Trophoblast cell (in vitro differentiated cells and primary cell): ENCODE results near the gene KCNIP2.

Source experiments
- DNase-seq, 2 donors: peaks; one replicate each; pipeline ENCODE4 v3.0.0-alpha.2; 2016
- H2AFZ ChIP-seq: 2 replicates; pipeline ENCODE4 v1.6.1; 2013; ENCODE audit warnings: low read length, moderate library complexity, mild to moderate bottlenecking; ENCODE audit not compliant: insufficient read depth, poor library complexity
- H2AK5ac ChIP-seq: 2 replicates; pipeline ENCODE4 v1.6.1; 2013; ENCODE audit warnings: mild to moderate bottlenecking, low read length
- H2BK120ac ChIP-seq: 2 replicates; pipeline ENCODE4 v1.6.1; 2013; ENCODE audit warnings: low read length, mild to moderate bottlenecking, moderate library complexity; ENCODE audit not compliant: insufficient read depth, poor library complexity
- H2BK12ac ChIP-seq: 2 replicates; pipeline ENCODE4 v1.6.1; 2013; ENCODE audit warnings: mild to moderate bottlenecking, low read length, moderate library complexity
- H2BK5ac ChIP-seq: 2 replicates; pipeline ENCODE4 v1.6.1; 2013; ENCODE audit warnings: low read length, low read depth, moderate library complexity, mild to moderate bottlenecking; ENCODE audit not compliant: poor library complexity
- H3K14ac ChIP-seq: 2 replicates; pipeline ENCODE4 v1.6.1; 2013; ENCODE audit warnings: mild to moderate bottlenecking, low read length
- H3K18ac ChIP-seq: 2 replicates; pipeline ENCODE4 v1.6.1; 2013; ENCODE audit warnings: mild to moderate bottlenecking, low read length
- H3K23ac ChIP-seq: 2 replicates; pipeline ENCODE4 v1.6.1; 2013; ENCODE audit warnings: low read length
- H3K27ac ChIP-seq: 2 replicates; pipeline ENCODE4 v1.5.1; 2013; ENCODE audit warnings: low read depth, mild to moderate bottlenecking, inconsistent platforms, low read length, moderate library complexity
- H3K27me3 ChIP-seq: 2 replicates; pipeline ENCODE4 v1.6.1; 2013; ENCODE audit warnings: inconsistent platforms, mild to moderate bottlenecking, low read length, moderate library complexity; ENCODE audit not compliant: insufficient read depth
- H3K36me3 ChIP-seq, 2 experiments: 1 replicate in 1 of 2; 2 replicates in 1 of 2; pipeline ENCODE4 v1.6.1; 2013; ENCODE audit warnings: low read length in 2 of 2, mild to moderate bottlenecking in 2 of 2, moderate library complexity in 1 of 2; ENCODE audit not compliant: insufficient read depth in 2 of 2, control insufficient read depth in 1 of 2
- H3K4ac ChIP-seq: 2 replicates; pipeline ENCODE4 v1.6.1; 2013; ENCODE audit warnings: low read depth, mild to moderate bottlenecking, low read length, moderate library complexity
- H3K4me1 ChIP-seq, 2 experiments: 1 replicate in 1 of 2; 2 replicates in 1 of 2; pipeline ENCODE4 v1.6.1; 2013; ENCODE audit warnings: low read length in 2 of 2, mild to moderate bottlenecking in 2 of 2, moderate library complexity in 1 of 2; ENCODE audit not compliant: insufficient read depth in 2 of 2, control insufficient read depth in 1 of 2
- H3K4me2 ChIP-seq: 2 replicates; pipeline ENCODE4 v1.6.1; 2013; ENCODE audit warnings: inconsistent platforms, mild to moderate bottlenecking, low read length, moderate library complexity
- H3K4me3 ChIP-seq: 2 replicates; pipeline ENCODE4 v1.5.1; 2013; ENCODE audit warnings: mild to moderate bottlenecking, low read depth, low read length, inconsistent platforms
- H3K79me1 ChIP-seq: one replicate; pipeline ENCODE4 v1.6.1; 2013; ENCODE audit warnings: low read length
- H3K79me2 ChIP-seq: 2 replicates; pipeline ENCODE4 v1.6.1; 2013; ENCODE audit warnings: low read length, mild to moderate bottlenecking; ENCODE audit not compliant: control insufficient read depth, insufficient read depth, poor library complexity
- H3K9ac ChIP-seq: 2 replicates; pipeline ENCODE4 v1.6.1; 2013; ENCODE audit warnings: mild to moderate bottlenecking, low read length
- H3K9me3 ChIP-seq: 2 replicates; pipeline ENCODE4 v1.6.1; 2013; ENCODE audit warnings: low read depth, mild to moderate bottlenecking, control low read depth, inconsistent platforms, low read length; ENCODE audit not compliant: insufficient read depth
- H4K12ac ChIP-seq: 2 replicates; pipeline ENCODE4 v1.6.1; 2013; ENCODE audit warnings: low read depth, mild to moderate bottlenecking, low read length, moderate library complexity
- H4K8ac ChIP-seq: 2 replicates; pipeline ENCODE4 v1.6.1; 2013; ENCODE audit warnings: low read depth, mild to moderate bottlenecking, low read length, moderate library complexity
- H4K91ac ChIP-seq: one replicate; pipeline ENCODE4 v1.6.1; 2013; ENCODE audit warnings: low read depth, mild to moderate bottlenecking, low read length, moderate library complexity
- WGBS: extraction: QIAGEN DNeasy Blood & Tissue Kit; methylation state at CpG from one replicate; pipeline ENCODE4 v1.1.7; 2013; ENCODE audit warnings: missing lambda C conversion rate; ENCODE audit not compliant: insufficient read length, insufficient coverage; ENCODE audit errors: extremely low coverage; 5-methylcytosine and 5-hydroxymethylcytosine counted together

Gene KCNIP2

DNA sequence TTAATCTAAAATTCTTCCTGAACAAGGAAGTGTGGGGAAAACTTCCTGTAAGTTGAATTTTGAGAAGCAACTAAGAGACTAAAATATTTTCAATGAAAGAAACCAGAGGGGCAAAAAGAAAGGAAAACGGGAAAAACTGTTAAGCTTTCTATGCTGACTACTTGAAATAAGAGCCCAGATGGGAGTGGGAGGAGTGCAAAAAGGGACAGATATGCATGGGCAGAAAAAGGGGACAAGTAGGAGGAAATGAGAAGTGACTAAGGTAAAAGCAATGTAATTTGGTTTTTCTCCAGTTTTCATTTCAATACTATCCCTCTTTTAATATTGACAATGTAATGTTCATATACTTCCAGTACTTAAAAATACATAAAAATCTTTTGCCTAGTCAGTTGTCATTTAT, 36.4 kb downstream of the KCNIP2 start:
- Histone ChIP-seq H3K9ac (no peak overlapping the region), H4K12ac (no peak overlapping the region), H3K4me2 (no peak overlapping the region), H4K8ac (no peak overlapping the region), H3K4me1 (no peaks in the 10 kb centered on the region), H3K79me1 (no peaks in the 10 kb centered on the region), H3K9me3 (no peaks in the 10 kb centered on the region), H3K4ac (no peak overlapping the region), H2BK120ac (no peak overlapping the region), H3K36me3 (peaks cover 48% of the 10 kb centered on the region in 2 experiments), H3K27ac (no peak overlapping the region), H2BK12ac (no peak overlapping the region), H3K18ac (no peak overlapping the region), H2AFZ (no peak overlapping the region), H2AK5ac (no peak overlapping the region), H3K27me3 (no peaks in the 10 kb centered on the region), H4K91ac (no peak overlapping the region), H2BK5ac (no peak overlapping the region), H3K4me3 (no peak overlapping the region), H3K79me2 (no peaks in the 10 kb centered on the region), H3K14ac (no peak overlapping the region), H3K23ac (no peak overlapping the region)
- WGBS, result no CpG with 5 or more reads among the region's 1 CpG
- DNase-seq, result no peak

GRCh38 chr10:101803511-101803910, 40.1 kb downstream of the KCNIP2 start:
- no CpG with 5 or more reads among the region's 4 CpGs for WGBS
- H3K4me2 ChIP-seq, result no peak overlapping the region

DNA sequence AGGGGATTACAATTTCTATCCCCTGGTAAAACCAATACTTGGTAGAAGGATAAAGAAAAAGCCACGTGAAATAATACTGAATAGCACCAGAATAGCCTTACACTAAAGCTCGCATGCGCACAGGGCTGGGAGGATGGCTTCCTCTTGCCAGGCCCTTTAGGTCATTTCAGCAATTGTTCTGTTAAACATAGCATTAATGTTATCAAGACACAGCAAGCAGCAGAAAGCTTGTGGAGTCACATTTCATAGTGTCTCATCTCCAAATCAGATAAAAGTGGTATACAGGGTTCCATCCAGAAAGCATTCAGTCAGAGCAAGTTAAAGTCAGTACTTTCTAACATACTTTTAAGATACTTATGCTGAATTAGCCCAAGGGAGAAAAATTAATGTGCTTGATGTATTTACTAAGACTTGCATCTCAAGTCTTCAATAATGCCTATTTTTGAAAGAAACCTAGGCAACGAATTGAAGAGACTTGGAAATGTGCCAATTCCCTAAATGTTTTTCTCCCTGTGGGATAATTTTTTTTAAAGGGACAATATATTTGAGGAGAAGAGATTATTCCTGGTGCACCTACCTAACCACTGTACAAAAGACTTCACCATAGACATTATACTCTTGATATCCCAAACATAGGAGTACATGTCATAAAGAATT, 46.1 kb downstream of the KCNIP2 start:
- Histone ChIP-seq H4K8ac (no peak overlapping the region), H2BK5ac (no peak overlapping the region), H3K4me1 (no peaks in the 10 kb centered on the region), H2BK120ac (no peak overlapping the region), H3K4me3 (no peak overlapping the region), H3K4ac (no peak overlapping the region), H3K79me2 (no peaks in the 10 kb centered on the region), H3K36me3 (peaks cover 35 to 51% of the 10 kb centered on the region in 2 experiments), H3K4me2 (no peak overlapping the region), H3K9me3 (no peaks in the 10 kb centered on the region), H3K27ac (no peak overlapping the region), H3K14ac (no peak overlapping the region), H2AFZ (no peak overlapping the region), H4K91ac (no peak overlapping the region), H2BK12ac (no peak overlapping the region), H3K23ac (no peak overlapping the region), H3K79me1 (no peaks in the 10 kb centered on the region), H3K27me3 (no peaks in the 10 kb centered on the region), H3K9ac (no peak overlapping the region), H2AK5ac (no peak overlapping the region), H3K18ac (no peak overlapping the region), H4K12ac (no peak overlapping the region)
- no peak for DNase-seq
- WGBS, result no CpG with 5 or more reads among the region's 4 CpGs

More at GRCh38 chr10:101803511-101803910, 40.1 kb downstream of the KCNIP2 start:
- Histone ChIP-seq H3K9me3 (no peaks in the 10 kb centered on the region), H4K12ac (no peak overlapping the region), H3K27me3 (no peaks in the 10 kb centered on the region), H4K91ac (no peak overlapping the region), H3K9ac (no peak overlapping the region), H2BK120ac (no peak overlapping the region), H2AFZ (no peak overlapping the region), H3K79me1 (no peaks in the 10 kb centered on the region), H3K18ac (no peak overlapping the region), H3K23ac (no peak overlapping the region), H4K8ac (no peak overlapping the region), H3K36me3 (peaks cover 44 to 52% of the 10 kb centered on the region in 2 experiments), H2BK12ac (no peak overlapping the region), H2AK5ac (no peak overlapping the region), H3K4me3 (no peak overlapping the region), H3K4ac (no peak overlapping the region), H3K4me1 (no peaks in the 10 kb centered on the region), H3K27ac (no peak overlapping the region), H2BK5ac (no peak overlapping the region), H3K79me2 (no peaks in the 10 kb centered on the region), H3K14ac (no peak overlapping the region)
- no peak for DNase-seq

DNA sequence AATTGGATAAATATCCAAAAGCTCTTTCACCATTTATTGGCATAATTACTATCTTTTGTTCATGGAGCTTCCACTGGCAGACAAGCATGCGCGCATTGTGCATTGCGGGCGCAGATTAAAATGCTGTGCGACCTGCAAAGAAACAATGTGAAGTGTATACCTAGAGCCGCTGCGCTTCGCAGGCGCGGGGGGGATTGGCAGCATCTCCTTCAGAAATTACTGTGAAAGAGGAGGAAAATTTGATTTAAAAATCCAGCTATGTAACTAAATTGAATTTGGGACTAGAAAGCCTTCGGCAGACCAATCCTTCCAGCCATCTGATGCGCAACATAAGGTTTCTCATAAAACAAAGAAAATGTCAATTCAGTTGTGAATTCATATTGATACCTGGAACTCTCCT, 50.1 kb downstream of the KCNIP2 start:
- no peak overlapping the region for H2BK5ac ChIP-seq
- H3K79me2 ChIP-seq, result no peaks in the 10 kb centered on the region
- H3K4ac ChIP-seq, result no peak overlapping the region
- no peak overlapping the region for H2AK5ac ChIP-seq
- no peaks in the 10 kb centered on the region for H3K9me3 ChIP-seq
- no peak for DNase-seq
- no peak overlapping the region for H3K18ac ChIP-seq
- H2BK120ac ChIP-seq, result no peak overlapping the region
- no peak overlapping the region for H4K8ac ChIP-seq
- H3K9ac ChIP-seq, result no peak overlapping the region
- H2AFZ ChIP-seq, result no peak overlapping the region
- H3K14ac ChIP-seq, result no peak overlapping the region
- no CpG with 5 or more reads among the region's 12 CpGs for WGBS
- H2BK12ac ChIP-seq, result no peak overlapping the region
- no peaks in the 10 kb centered on the region for H3K79me1 ChIP-seq
- H3K4me2 ChIP-seq, result no peak overlapping the region
- no peak overlapping the region for H4K12ac ChIP-seq
- no peak overlapping the region for H3K23ac ChIP-seq
- H3K27me3 ChIP-seq, result no peaks in the 10 kb centered on the region
- H4K91ac ChIP-seq, result no peak overlapping the region
- H3K27ac ChIP-seq, result no peak overlapping the region
- no peak overlapping the region for H3K4me3 ChIP-seq
- peaks cover 35 to 48% of the 10 kb centered on the region in 2 experiments for H3K36me3 ChIP-seq
- no peaks in the 10 kb centered on the region for H3K4me1 ChIP-seq
